HepG2 (cell line): ENCODE measurements around the gene TENM3.

ENCODE experiments used
- CTCF ChIP-seq: sonication (generic); formaldehyde crosslinking; IDR thresholded peaks from 2 replicates; pipeline ENCODE4 v1.5.0; 2020; ENCODE audit warnings: mild to moderate bottlenecking, missing genetic modification reagents, moderate library complexity
- ELK4 ChIP-seq: sonication (generic); formaldehyde crosslinking; IDR thresholded peaks from 2 replicates; pipeline ENCODE4 v1.9.0; 2021; ENCODE audit warnings: missing genetic modification reagents, borderline replicate concordance
- EP300 ChIP-seq, 3 experiments: sonication (generic) in 1 of 3; formaldehyde crosslinking in 1 of 3; IDR thresholded peaks; 2 replicates each; pipeline versions ENCODE4 v1.5.1 to v1.6.1; 2011 to 2020; ENCODE audit warnings: low read depth in 2 of 3, low read length in 2 of 3, borderline replicate concordance in 1 of 3, improper control_type of control experiment in 1 of 3, mild to moderate bottlenecking in 1 of 3, missing genetic modification reagents in 1 of 3, moderate library complexity in 1 of 3
- FIP1L1 ChIP-seq: fragments of 200-400 bp; formaldehyde crosslinking; IDR thresholded peaks from 2 replicates; pipeline ENCODE4 v1.6.1; 2018; ENCODE audit warnings: low read depth, mild to moderate bottlenecking, low read length, moderate library complexity, borderline replicate concordance; ENCODE audit not compliant: insufficient read depth
- GRHL1 ChIP-seq: sonication (generic); formaldehyde crosslinking; conservative IDR thresholded peaks from 2 replicates; pipeline ENCODE4 v1.8.0; 2022; ENCODE audit warnings: missing genetic modification reagents
- HIVEP1 ChIP-seq: sonication (generic); formaldehyde crosslinking; IDR thresholded peaks from 2 replicates; pipeline ENCODE4 v1.4.0; 2020; ENCODE audit warnings: mild to moderate bottlenecking, missing genetic modification reagents
- MED1 ChIP-seq: sonication (generic); formaldehyde crosslinking; IDR thresholded peaks from 2 replicates; pipeline ENCODE4 v1.4.0; 2020; ENCODE audit warnings: missing genetic modification reagents
- NCOA1 ChIP-seq: sonication (generic); formaldehyde crosslinking; IDR thresholded peaks from 2 replicates; pipeline ENCODE4 v1.9.0; 2021; ENCODE audit warnings: missing genetic modification reagents
- NONO ChIP-seq, 2 experiments: fragments of 450-650 bp in 1 of 2; sonication (generic) in 1 of 2; formaldehyde crosslinking in 1 of 2; IDR thresholded peaks in 1 of 2; conservative IDR thresholded peaks in 1 of 2; 2 replicates each; pipeline versions ENCODE4 v1.6.1 to v1.8.0; 2017 to 2022; ENCODE audit warnings: mild to moderate bottlenecking in 1 of 2, missing genetic modification reagents in 1 of 2, moderate library complexity in 1 of 2
- RAD21 ChIP-seq: fragments of 450-650 bp; formaldehyde crosslinking; IDR thresholded peaks from 2 replicates; pipeline ENCODE4 v1.5.0; 2020; ENCODE audit warnings: mild to moderate bottlenecking
- SMARCC2 ChIP-seq: fragments of 450-650 bp; IDR thresholded peaks from 2 replicates; pipeline ENCODE4 v1.6.1; 2017; ENCODE audit warnings: antibody characterized with exemption, mild to moderate bottlenecking
- SUZ12 ChIP-seq: fragments of 150-350 bp; IDR thresholded peaks from 2 replicates; pipeline ENCODE4 v1.6.1; 2014; ENCODE audit warnings: low read depth, low read length
- TF ChIP-seq, protein P1 (sequence below): sonication (generic); formaldehyde crosslinking; IDR thresholded peaks from 2 replicates; pipeline ENCODE4 v1.4.0; 2020; ENCODE audit warnings: missing genetic modification reagents

GRCh38 chr4:182346250-182346649, 103.0 kb downstream of the TENM3 start:
- TF ChIP-seq HIVEP1 (CRISPR knock-in tag) (no peak), RAD21 (CRISPR knock-in tag) (no peak), SUZ12 (no peak), EP300 (IDR thresholded peaks at IDR 0.05; ENCODE audit: low read depth in 2 of 2, low read length in 2 of 2) (no peak), EP300 (CRISPR knock-in tag; IDR thresholded peaks at IDR 0.05; ENCODE audit: borderline replicate concordance) (no peak), FIP1L1 (no peak), SMARCC2 (no peak), NONO (IDR thresholded peaks at IDR 0.05) (no peak), NONO (CRISPR knock-in tag; conservative IDR thresholded peaks at IDR 0.05) (no peak), CTCF (CRISPR knock-in tag) (no peak), NCOA1 (no peak), ELK4 (no peak), GRHL1 (CRISPR knock-in tag) (no peak), MED1 (CRISPR knock-in tag) (no peak)
- TF ChIP-seq, protein P1, sequence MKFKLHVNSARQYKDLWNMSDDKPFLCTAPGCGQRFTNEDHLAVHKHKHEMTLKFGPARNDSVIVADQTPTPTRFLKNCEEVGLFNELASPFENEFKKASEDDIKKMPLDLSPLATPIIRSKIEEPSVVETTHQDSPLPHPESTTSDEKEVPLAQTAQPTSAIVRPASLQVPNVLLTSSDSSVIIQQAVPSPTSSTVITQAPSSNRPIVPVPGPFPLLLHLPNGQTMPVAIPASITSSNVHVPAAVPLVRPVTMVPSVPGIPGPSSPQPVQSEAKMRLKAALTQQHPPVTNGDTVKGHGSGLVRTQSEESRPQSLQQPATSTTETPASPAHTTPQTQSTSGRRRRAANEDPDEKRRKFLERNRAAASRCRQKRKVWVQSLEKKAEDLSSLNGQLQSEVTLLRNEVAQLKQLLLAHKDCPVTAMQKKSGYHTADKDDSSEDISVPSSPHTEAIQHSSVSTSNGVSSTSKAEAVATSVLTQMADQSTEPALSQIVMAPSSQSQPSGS (CRISPR knock-in tag): no peak
